ENCODE results near the gene TBC1D20.
"Not testable (repeated sequence)": the region's sequence is repeated elsewhere in the genome, so short reads cannot be mapped to it uniquely, and the experiment has no call there.

DNA sequence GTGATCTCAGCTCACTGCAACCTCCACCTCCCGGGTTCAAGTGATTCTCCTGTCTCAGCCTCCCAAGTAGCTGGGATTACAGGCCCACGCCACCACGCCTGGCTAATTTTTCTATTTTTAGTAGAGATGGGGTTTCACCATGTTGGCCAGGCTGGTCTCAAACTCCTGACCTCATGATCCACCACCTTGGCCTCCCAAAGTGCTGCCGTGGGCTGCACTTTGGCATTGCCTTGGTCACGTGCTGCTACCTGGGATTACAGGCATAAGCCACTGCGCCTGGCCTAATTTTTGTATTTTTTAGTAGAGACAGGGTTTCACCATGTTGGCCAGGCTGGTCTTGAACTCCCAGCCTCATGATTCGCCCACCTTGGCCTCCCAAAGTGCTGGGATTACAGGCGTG is 75.7 kb downstream of the TBC1D20 start:
- TF ChIP-seq CTCF (conservative IDR thresholded peaks at IDR 0.05); EZH2 (IDR thresholded peaks at IDR 0.05; ENCODE audit: low read depth): not testable (repeated sequence)
